Measurements from ENCODE around the gene CUBN.

DNA sequence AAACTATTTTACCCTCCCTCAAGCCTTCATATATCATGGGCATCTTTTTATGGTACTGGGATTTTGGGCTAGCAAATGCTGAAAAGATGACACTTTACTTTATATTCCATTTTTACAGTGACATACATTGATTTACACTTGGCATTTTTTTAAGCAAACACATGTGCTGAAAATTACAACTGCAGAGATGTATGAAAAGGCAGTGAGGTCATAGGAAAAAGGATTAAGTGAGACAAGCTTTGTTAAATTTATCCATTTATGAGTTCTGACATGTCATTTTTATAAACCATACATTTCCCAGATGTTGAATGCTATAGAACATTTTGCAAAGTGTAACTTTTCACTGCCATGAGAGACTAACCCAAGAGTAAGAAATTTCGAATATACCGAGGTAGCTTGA is 243.6 kb downstream of the CUBN start:
- TF ChIP-seq, protein P1, sequence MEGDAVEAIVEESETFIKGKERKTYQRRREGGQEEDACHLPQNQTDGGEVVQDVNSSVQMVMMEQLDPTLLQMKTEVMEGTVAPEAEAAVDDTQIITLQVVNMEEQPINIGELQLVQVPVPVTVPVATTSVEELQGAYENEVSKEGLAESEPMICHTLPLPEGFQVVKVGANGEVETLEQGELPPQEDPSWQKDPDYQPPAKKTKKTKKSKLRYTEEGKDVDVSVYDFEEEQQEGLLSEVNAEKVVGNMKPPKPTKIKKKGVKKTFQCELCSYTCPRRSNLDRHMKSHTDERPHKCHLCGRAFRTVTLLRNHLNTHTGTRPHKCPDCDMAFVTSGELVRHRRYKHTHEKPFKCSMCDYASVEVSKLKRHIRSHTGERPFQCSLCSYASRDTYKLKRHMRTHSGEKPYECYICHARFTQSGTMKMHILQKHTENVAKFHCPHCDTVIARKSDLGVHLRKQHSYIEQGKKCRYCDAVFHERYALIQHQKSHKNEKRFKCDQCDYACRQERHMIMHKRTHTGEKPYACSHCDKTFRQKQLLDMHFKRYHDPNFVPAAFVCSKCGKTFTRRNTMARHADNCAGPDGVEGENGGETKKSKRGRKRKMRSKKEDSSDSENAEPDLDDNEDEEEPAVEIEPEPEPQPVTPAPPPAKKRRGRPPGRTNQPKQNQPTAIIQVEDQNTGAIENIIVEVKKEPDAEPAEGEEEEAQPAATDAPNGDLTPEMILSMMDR (conservative IDR thresholded peaks at IDR 0.05; ENCODE audit: low read depth, low read length), result no peak
- no peak for TF ChIP-seq EZH2 (IDR thresholded peaks at IDR 0.05; ENCODE audit: low read length, unreplicated experiment)
